T47D (cell line): ENCODE results near the gene TBX1.
"Not testable (repeated sequence)": the region's sequence is repeated elsewhere in the genome, so short reads cannot be mapped to it uniquely, and the experiment has no call there.

Source experiments
- DNase-seq, 2 experiments: peaks; one replicate each; pipeline versions ENCODE4 v3.0.0 to v3.0.0-alpha.2; 2011 to 2012; ENCODE audit warnings: low read depth in 1 of 2, low spot score in 1 of 2
- JUND ChIP-seq: IDR thresholded peaks from 2 replicates; pipeline ENCODE4 v1.6.1; 2012; ENCODE audit warnings: low read depth
- in situ Hi-C: cut with HindIII; loops from 2 replicates; pipeline ENCODE4 v1.10.0; 2016; ENCODE audit warnings: low sequenced_read_pairs, low pct_unique_long_range_greater_than_20kb

TBX1 gene

DNA sequence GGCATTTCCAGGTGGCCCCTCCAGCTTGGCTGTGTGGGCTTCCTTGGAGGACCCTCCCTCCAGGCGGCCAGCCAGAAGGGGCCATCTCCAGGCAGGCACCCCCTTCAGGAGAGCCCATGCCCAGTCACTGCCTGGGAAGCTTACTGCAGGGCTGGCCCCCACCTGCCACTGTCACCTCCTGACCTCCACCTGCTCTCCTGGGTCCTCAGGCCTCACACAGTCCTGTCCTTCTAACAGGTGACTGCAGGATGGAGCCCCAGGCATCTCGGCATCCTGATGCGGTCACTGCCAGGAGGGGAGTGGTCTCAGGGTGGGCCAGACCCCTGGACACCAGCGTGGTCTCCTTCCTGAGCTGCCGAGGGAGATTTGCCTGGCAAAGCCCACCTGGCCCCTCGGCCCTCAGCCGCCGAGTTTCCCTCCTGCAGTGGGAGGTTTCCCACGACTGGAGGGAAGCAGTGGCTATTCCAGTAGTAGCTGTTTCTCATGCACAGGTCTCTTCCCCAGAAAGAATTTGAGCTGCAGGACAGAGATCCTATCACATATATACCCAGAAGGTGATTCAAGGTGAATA is 13.0 kb downstream of the TBX1 start:
- no peak for TF ChIP-seq JUND
- no peak for DNase-seq
- in situ Hi-C loops = no loop called here

GRCh38 chr22:19774628-19775027 is 14.1 kb downstream of the TBX1 start:
- no peak for TF ChIP-seq JUND
- in situ Hi-C loops = no loop called here

DNA sequence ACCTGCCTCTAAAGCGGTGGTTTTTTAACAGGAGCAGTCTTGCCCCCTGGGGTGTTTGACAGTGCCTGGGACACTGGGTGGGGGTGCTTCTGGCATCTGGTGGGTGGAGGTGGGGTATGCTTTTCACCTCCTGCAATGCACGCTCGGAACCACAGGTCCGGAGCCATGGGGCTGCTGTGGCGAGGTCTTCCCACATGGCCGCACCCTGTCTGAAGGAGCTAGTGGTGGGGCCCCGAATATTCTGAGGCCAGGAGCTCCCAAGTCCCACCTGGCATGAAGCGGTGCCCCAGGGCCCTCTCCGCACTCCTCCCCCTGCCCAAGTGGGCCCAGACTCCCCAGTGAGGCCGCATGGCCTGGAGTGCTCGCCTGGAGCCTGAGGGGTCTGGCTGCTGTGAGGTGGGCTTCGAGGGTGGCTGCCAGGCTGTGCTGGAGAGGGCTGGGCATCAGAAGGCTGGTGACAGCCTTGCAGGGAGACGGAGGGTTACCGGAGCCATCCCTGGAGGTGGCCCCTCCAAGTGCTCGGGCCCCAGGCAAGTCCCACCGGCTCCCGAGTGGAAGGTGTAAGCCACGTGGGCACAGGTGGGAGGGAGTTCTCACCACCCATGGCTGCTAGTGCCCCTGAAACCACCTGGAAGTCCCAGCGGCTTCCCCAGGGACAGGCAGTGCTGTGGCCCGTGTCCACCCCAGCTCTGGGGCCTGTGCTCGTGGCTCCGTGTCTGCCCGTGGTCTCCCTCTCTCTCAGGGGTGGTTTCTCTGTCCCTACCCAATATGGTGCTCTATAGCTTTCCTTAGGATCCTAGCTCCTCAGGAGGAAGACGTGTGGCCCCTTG is 15.1 kb downstream of the TBX1 start:
- TF ChIP-seq JUND = no peak
- in situ Hi-C loops = no loop called here
- no peak for DNase-seq

More at GRCh38 chr22:19774628-19775027, 14.1 kb downstream of the TBX1 start:
- DNase-seq = no peak

GRCh38 chr22:19776433-19777031 is 16.0 kb downstream of the TBX1 start:
- in situ Hi-C loops = no loop called here
- DNase-seq = no peak
- no peak for TF ChIP-seq JUND

GRCh38 chr22:19777192-19777591 is 16.6 kb downstream of the TBX1 start:
- in situ Hi-C loops, DNase-seq: not testable (repeated sequence)

DNA sequence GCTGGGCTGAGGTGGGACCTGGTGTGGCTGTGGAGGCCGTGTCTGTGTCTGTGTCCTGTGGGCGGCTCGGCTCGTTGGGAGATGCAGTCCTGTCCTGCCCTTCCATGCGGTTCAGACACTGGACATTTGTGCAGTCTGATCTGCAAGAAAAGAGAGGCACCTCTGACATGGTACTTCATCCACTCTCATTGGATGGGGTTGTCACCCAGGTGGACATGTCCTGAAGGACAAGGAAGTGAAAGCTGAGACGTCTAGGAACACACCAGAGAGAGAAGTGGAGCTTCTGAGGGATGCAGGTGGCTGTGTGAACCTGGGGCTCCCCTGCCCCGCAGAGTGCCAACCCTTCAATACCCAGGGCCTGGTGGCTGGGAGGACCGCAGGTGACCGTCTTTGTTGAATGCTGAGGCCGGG is 18.4 kb downstream of the TBX1 start:
- TF ChIP-seq JUND = no peak
- in situ Hi-C loops = no loop called here
- peak in 1 of 2 experiments; percentile 59 for DNase-seq

DNA sequence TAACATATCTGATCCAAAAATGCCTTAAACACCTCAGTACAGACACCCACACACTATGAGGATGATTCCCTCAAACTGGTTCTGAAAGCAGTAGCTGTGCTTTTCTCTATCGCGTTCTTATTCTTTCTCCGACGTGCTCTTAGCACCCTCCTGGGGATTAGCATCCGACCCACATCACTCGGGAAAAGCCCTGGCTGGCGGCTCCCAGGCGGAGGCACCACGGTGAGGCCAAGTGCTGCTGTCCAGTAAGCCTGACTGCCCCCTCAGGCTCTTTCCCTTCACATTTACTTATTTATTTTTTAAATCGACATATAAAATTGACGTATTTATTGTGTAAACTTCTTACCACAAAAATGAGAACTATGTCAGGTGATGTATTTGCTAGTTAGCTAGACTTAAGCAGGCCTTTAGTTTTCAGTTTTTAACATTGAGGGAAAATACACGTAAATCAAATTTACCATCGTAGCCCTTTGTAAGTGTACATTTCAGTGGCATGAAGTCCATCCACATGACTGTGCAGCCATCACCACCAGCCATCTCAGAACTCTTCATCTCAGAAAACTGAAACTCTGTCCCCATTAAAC is 19.2 kb downstream of the TBX1 start:
- DNase-seq = peak in 1 of 2 experiments; percentile 38
- in situ Hi-C loops = no loop called here
- no peak for TF ChIP-seq JUND

DNA sequence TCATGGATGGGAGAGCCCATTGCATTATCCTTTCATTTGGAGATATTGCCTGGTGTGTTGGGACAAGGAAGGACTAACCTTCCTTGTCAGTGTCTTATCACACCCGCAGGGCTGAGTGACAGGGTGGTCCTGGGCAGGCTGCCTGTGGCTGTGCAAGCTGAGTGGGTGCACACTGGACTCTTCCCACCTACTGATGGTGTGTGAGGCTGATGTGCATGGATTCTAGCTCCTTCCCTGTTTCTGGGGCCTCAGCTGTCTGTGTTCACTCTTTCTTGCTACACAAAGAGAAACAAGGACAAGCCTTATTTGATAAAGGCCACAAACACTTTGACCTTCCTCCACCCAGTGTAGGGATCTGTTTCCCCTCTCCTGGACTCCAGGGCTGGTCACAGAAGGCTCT is 22.0 kb downstream of the TBX1 start:
- no peak for TF ChIP-seq JUND
- no peak for DNase-seq
- in situ Hi-C loops = no loop called here

GRCh38 chr22:19783586-19784383 is 23.2 kb downstream of the TBX1 start:
- in situ Hi-C loops = no loop called here
- TF ChIP-seq JUND = no peak
- DNase-seq = no peak

GRCh38 chr22:19784384-19785175 is 24.0 kb downstream of the TBX1 start:
- in situ Hi-C loops = no loop called here
- TF ChIP-seq JUND = no peak
- DNase-seq = no peak

DNA sequence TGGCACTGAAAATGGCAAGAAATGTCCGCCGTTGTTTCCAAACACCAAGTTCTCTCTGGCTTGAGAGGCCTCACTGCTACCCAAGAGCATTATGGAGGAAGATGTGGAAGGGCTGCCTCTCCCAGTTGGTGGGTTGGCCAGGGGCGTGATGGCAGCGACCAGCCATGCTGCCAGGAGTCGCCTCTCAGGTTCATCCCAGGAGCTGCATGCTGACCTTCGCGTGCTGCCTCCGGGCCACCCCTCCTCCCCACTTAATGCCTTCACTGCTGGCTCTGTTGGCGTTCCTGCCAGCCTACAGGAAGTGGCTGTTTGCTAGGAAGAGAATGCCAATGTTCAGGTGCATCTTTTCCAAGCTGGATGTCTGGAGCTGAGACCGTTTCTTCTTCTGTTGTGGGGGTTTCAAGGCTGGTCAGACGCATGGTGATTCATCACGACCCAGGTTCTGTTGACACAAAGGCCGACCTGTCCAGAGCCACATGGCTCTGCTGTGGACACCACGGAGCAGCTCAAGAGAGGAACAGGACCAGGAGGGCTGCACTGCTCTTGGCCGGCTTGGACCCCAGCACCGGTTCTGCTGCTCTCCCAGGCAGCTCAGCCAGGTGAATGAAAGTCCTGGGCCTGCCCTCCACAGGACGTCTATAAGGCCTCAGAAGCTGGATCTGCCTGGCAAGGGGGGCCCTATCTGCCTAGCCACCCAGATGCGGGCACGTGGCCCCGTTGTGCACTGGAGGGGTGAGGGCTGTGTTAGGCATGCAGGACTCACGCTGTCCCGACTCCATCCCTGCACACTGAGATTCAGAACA is 25.1 kb downstream of the TBX1 start:
- DNase-seq = no peak
- in situ Hi-C loops = no loop called here
- TF ChIP-seq JUND = no peak

DNA sequence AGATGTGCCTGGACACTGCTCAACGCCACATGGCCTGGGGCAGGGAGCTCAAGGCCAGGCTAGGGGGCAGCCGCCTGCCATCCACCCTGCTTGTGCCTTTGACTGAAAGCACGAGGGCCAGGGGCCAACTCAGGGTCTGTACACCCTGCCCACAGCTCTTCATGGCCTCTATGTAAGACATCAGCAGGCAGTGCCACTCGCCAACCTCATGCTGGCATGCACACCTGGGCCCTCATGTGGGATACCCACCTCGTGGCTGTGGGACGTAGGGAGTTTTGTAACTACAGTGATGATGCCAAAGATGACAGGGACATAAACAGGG is 25.6 kb downstream of the TBX1 start:
- no peak for DNase-seq
- TF ChIP-seq JUND = no peak
- in situ Hi-C loops = no loop called here
